GM12864 (cell line): Measurements from ENCODE around the gene MACF1.

Experiments
- DNase-seq: peaks from one replicate; pipeline ENCODE4 v3.0.0-alpha.2; 2011; ENCODE audit warnings: low read depth
- H3K4me3 ChIP-seq: 2 replicates; pipeline ENCODE4 v1.5.1; 2011; ENCODE audit warnings: mild to moderate bottlenecking, low read depth, low read length, control low read depth
- TF ChIP-seq, protein P1 (sequence below): IDR thresholded peaks from 2 replicates; pipeline ENCODE4 v1.5.1; 2011; ENCODE audit warnings: low read depth, mild to moderate bottlenecking, moderate library complexity, low read length, control low read depth, inconsistent platforms; ENCODE audit errors: missing control alignments

The MACF1 gene

DNA sequence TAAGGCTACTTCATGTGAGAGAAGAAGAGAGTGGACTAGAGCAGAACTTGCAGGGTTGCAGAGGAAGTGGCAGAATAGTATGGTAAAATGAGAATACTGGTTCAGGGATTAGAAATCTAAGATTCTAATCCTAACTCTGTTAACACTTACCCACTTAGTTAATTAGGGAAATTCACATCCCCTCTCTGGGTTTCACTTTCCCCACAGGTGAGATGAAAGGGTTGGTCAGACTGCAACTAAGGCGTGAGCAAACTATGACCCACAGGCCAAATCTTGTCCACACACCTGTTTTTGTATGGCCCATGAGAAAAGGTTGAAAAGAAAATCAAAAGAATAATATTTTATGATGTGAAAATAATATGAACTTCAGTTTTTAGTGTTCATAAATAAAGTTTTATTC is 117.5 kb downstream of the MACF1 start:
- peak; percentile 16 for DNase-seq
- TF ChIP-seq, protein P1, sequence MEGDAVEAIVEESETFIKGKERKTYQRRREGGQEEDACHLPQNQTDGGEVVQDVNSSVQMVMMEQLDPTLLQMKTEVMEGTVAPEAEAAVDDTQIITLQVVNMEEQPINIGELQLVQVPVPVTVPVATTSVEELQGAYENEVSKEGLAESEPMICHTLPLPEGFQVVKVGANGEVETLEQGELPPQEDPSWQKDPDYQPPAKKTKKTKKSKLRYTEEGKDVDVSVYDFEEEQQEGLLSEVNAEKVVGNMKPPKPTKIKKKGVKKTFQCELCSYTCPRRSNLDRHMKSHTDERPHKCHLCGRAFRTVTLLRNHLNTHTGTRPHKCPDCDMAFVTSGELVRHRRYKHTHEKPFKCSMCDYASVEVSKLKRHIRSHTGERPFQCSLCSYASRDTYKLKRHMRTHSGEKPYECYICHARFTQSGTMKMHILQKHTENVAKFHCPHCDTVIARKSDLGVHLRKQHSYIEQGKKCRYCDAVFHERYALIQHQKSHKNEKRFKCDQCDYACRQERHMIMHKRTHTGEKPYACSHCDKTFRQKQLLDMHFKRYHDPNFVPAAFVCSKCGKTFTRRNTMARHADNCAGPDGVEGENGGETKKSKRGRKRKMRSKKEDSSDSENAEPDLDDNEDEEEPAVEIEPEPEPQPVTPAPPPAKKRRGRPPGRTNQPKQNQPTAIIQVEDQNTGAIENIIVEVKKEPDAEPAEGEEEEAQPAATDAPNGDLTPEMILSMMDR = no peak
- no peak overlapping the region for H3K4me3 ChIP-seq

DNA sequence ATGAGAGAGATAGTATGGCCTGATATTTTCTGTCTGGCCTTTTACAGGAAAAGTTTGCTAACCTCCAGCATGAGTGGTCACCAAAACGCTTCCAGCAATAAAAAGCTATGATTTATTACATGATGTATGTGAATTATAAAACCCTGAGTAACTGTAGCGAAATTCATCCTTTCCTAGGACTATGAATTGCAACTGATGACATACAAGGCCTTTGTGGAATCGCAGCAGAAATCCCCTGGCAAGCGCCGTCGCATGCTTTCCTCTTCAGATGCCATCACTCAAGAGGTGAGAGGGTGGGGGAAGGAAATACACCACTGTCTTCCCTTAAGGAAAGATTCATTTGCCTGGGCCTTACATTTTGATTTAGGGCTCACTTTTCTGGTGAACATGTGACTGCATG is 117.9 kb downstream of the MACF1 start:
- TF ChIP-seq, protein P1 = no peak
- H3K4me3 ChIP-seq = no peak overlapping the region
- no peak for DNase-seq

DNA sequence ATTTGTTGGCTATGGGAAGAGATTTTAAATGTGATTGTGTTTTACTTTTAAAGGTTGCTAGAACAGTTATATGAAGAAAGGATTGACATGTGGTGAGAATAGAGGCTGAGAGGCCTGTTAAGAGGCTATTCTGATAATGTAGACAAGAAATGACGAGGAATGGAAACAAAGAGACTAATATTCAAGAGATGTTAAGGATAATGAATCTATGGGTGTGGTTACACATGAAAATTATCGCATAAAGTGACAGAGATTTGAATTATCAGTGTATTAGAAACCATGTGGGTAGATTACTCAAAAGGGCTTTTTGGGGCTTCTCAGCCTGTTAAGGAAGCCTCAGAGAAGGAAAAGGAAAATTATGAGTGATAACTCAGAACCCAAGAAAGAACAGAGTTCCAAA is 120.4 kb downstream of the MACF1 start:
- TF ChIP-seq, protein P1 = no peak
- H3K4me3 ChIP-seq = no peak overlapping the region
- DNase-seq = no peak

GRCh38 chr1:39326836-39327235 is 122.3 kb downstream of the MACF1 start:
- H3K4me3 ChIP-seq = no peak overlapping the region
- no peak for DNase-seq
- TF ChIP-seq, protein P1 = no peak

DNA sequence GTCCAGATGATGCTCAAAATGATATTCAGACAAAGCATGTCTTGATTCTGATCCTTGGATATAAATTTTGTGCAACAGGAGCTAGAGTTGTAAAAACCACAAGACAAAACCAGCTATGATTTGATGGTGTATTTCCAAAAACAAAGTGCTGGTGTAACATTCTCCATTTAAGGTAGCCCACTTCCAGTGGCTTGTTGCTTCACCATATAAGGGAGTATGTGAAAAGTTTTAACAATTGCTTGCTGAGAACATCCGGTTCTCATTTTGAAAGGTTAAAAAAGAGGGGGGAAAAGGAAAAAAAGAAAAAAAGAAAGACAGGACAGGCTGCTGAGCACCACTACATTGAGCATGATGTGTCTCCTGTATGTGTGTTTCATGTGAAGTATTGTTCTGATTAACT is 123.6 kb downstream of the MACF1 start:
- H3K4me3 ChIP-seq = no peak overlapping the region
- no peak for DNase-seq
- TF ChIP-seq, protein P1 = no peak

GRCh38 chr1:39328586-39329121 is 124.2 kb downstream of the MACF1 start:
- no peak for DNase-seq
- no peak overlapping the region for H3K4me3 ChIP-seq
- TF ChIP-seq, protein P1 = no peak

GRCh38 chr1:39331647-39332046 is 127.2 kb downstream of the MACF1 start:
- TF ChIP-seq, protein P1 = no peak
- no peak for DNase-seq
- H3K4me3 ChIP-seq = no peak overlapping the region
